Measurements from ENCODE around the gene TMEM176B.

The TMEM176B gene

DNA sequence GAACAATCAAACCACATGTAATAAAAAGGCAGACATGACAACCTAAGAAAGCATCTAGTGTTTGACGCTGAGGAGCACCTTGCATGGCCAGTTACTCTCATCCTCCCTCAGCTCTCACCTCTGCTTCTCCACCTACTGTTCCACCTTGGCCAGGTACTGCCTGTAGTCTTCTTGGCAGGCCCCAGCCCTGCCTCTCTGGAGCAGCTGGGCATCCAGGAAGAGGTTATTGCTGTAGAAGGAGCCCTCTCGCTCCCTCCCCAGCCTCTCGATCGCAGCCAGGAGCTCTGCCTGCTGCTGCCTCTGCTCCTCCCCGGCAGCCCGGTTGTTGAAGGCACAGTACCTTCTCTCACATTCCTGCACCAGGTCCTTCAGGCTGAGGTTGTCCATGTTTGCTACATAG lies 53.2 kb downstream of the TMEM176B start:
- no peak for DNase-seq

DNA sequence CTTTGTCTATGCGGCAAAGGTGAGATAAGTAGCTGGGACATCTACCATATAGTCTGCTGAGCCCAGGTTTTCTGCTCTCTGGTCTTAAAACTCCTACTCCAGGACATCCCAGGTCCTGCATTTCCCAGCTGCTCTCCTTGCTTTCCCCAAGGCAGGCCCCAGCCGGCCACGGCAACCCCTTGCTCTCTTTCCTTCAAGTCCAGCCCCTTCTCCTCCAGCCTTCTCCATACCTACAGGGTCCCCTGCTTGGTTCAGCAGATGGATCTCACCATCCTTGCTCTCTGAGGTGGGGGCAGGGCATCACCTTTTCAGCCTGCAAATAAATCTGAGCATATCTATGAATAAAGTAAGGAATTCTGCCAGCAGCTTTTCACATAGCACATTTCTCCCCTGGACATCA lies 54.3 kb downstream of the TMEM176B start:
- DNase-seq, result no peak

DNA sequence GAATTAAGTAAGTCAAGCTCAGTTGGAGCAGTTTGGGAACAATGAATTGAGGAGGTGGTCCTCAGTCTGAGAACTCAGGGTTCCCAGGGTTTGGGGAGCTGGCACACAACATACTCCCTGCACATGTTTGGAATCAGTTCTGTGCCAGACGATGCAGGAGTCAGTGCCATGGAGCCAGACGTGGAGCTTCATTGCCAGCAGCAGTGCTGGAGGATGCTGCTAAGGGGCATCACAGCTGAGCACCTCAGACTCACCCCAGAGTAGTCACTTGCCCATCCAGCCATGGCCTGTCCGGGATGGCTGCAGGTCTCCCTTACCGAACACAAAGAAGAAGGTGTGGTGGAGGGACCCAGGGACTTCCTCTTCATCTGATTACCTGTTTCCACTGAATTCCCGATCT lies 55.1 kb downstream of the TMEM176B start:
- DNase-seq, result no peak

DNA sequence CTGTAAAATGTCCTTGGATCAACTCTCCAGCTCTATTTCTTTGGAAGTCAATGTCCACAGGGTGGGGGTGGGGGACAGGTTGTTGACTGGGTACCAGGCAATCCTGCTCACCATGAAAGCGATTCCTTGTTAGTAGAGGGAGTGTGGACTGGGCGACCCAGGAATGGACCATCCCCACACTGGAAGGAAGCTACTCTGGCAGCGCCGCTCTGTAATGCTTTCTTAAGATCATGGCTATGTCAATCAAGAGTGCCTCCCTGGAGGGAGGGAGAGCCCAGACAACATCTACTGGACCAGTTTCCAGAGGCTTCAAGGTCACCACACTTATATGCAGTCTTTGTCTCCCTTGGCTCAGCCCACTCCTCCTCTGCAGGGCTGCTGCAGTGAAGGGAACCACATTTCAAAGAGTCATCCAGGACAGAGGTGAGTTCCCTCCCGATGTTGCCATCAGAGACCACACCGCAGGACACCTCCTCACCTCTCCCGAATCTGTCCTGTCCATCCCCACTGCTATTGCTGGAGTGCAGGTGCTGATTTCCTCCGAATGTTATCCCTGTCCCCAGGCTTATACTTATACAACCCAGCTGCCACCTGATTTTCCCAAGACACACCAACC lies 56.0 kb downstream of the TMEM176B start:
- DNase-seq, result no peak

DNA sequence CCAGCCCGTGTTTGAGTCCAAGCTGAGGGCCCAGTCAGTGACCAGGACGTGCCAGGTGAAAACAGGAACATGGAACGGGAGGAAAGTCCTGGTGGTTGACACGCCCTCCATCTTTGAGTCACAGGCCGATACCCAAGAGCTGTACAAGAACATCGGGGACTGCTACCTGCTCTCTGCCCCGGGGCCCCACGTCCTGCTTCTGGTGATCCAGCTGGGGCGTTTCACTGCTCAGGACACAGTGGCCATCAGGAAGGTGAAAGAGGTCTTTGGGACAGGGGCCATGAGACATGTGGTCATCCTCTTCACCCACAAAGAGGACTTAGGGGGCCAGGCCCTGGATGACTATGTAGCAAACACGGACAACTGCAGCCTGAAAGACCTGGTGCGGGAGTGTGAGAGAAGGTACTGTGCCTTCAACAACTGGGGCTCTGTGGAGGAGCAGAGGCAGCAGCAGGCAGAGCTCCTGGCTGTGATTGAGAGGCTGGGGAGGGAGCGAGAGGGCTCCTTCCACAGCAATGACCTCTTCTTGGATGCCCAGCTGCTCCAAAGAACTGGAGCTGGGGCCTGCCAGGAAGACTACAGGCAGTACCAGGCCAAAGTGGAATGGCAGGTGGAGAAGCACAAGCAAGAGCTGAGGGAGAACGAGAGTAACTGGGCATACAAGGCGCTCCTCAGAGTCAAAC lies 57.7 kb downstream of the TMEM176B start:
- DNase-seq, result no peak
